Fibroblast of mammary gland (primary cell): ENCODE data around the gene CCR5AS.

Experiments used
- DNase-seq: peaks from one replicate; pipeline ENCODE4 v3.0.0-alpha.2; 2010; ENCODE audit warnings: low read depth
- H3K4me3 ChIP-seq: 2 replicates; pipeline ENCODE4 v1.5.1; 2011; ENCODE audit warnings: low read depth, mild to moderate bottlenecking, low read length, moderate library complexity; ENCODE audit not compliant: control insufficient read depth
- TF ChIP-seq, protein P1 (sequence below): conservative IDR thresholded peaks from 2 replicates; pipeline ENCODE4 v1.5.1; 2011; ENCODE audit warnings: low read depth, low read length, inconsistent platforms; ENCODE audit not compliant: control insufficient read depth, insufficient read depth

The CCR5AS gene

DNA sequence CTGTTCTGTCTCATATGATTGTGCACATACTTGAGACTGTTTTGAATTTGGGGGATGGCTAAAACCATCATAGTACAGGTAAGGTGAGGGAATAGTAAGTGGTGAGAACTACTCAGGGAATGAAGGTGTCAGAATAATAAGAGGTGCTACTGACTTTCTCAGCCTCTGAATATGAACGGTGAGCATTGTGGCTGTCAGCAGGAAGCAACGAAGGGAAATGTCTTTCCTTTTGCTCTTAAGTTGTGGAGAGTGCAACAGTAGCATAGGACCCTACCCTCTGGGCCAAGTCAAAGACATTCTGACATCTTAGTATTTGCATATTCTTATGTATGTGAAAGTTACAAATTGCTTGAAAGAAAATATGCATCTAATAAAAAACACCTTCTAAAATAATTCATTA, 31.1 kb downstream of the CCR5AS start:
- TF ChIP-seq, protein P1, sequence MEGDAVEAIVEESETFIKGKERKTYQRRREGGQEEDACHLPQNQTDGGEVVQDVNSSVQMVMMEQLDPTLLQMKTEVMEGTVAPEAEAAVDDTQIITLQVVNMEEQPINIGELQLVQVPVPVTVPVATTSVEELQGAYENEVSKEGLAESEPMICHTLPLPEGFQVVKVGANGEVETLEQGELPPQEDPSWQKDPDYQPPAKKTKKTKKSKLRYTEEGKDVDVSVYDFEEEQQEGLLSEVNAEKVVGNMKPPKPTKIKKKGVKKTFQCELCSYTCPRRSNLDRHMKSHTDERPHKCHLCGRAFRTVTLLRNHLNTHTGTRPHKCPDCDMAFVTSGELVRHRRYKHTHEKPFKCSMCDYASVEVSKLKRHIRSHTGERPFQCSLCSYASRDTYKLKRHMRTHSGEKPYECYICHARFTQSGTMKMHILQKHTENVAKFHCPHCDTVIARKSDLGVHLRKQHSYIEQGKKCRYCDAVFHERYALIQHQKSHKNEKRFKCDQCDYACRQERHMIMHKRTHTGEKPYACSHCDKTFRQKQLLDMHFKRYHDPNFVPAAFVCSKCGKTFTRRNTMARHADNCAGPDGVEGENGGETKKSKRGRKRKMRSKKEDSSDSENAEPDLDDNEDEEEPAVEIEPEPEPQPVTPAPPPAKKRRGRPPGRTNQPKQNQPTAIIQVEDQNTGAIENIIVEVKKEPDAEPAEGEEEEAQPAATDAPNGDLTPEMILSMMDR: no peak
- H3K4me3 ChIP-seq: no peak overlapping the region
- no peak for DNase-seq

DNA sequence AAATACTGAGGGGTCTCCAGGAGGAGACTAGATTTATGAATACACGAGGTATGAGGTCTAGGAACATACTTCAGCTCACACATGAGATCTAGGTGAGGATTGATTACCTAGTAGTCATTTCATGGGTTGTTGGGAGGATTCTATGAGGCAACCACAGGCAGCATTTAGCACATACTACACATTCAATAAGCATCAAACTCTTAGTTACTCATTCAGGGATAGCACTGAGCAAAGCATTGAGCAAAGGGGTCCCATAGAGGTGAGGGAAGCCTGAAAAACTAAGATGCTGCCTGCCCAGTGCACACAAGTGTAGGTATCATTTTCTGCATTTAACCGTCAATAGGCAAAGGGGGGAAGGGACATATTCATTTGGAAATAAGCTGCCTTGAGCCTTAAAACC, 31.6 kb downstream of the CCR5AS start:
- no peak for DNase-seq

DNA sequence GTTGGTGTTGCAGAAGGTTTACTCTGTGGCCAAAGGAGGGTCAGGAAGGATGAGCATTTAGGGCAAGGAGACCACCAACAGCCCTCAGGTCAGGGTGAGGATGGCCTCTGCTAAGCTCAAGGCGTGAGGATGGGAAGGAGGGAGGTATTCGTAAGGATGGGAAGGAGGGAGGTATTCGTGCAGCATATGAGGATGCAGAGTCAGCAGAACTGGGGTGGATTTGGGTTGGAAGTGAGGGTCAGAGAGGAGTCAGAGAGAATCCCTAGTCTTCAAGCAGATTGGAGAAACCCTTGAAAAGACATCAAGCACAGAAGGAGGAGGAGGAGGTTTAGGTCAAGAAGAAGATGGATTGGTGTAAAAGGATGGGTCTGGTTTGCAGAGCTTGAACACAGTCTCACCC, 32.1 kb downstream of the CCR5AS start:
- TF ChIP-seq, protein P1: no peak
- DNase-seq: no peak
- H3K4me3 ChIP-seq: no peak overlapping the region

More for the DNA sequence above, 31.6 kb downstream of the CCR5AS start:
- no peak overlapping the region for H3K4me3 ChIP-seq
- TF ChIP-seq, protein P1: no peak

DNA sequence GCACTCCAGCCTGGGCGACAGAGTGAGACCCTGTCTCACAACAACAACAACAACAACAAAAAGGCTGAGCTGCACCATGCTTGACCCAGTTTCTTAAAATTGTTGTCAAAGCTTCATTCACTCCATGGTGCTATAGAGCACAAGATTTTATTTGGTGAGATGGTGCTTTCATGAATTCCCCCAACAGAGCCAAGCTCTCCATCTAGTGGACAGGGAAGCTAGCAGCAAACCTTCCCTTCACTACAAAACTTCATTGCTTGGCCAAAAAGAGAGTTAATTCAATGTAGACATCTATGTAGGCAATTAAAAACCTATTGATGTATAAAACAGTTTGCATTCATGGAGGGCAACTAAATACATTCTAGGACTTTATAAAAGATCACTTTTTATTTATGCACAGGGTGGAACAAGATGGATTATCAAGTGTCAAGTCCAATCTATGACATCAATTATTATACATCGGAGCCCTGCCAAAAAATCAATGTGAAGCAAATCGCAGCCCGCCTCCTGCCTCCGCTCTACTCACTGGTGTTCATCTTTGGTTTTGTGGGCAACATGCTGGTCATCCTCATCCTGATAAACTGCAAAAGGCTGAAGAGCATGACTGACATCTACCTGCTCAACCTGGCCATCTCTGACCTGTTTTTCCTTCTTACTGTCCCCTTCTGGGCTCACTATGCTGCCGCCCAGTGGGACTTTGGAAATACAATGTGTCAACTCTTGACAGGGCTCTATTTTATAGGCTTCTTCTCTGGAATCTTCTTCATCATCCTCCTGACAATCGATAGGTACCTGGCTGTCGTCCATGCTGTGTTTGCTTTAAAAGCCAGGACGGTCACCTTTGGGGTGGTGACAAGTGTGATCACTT, 34.1 kb downstream of the CCR5AS start:
- H3K4me3 ChIP-seq: no peak overlapping the region
- TF ChIP-seq, protein P1: peak; percentile 67
- DNase-seq: peak; percentile 37

DNA sequence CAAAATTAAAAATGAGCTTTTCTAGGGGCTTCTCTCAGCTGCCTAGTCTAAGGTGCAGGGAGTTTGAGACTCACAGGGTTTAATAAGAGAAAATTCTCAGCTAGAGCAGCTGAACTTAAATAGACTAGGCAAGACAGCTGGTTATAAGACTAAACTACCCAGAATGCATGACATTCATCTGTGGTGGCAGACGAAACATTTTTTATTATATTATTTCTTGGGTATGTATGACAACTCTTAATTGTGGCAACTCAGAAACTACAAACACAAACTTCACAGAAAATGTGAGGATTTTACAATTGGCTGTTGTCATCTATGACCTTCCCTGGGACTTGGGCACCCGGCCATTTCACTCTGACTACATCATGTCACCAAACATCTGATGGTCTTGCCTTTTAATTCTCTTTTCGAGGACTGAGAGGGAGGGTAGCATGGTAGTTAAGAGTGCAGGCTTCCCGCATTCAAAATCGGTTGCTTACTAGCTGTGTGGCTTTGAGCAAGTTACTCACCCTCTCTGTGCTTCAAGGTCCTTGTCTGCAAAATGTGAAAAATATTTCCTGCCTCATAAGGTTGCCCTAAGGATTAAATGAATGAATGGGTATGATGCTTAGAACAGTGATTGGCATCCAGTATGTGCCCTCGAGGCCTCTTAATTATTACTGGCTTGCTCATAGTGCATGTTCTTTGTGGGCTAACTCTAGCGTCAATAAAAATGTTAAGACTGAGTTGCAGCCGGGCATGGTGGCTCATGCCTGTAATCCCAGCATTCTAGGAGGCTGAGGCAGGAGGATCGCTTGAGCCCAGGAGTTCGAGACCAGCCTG, 35.1 kb downstream of the CCR5AS start:
- no peak for DNase-seq
- TF ChIP-seq, protein P1: no peak
- H3K4me3 ChIP-seq: no peak overlapping the region

DNA sequence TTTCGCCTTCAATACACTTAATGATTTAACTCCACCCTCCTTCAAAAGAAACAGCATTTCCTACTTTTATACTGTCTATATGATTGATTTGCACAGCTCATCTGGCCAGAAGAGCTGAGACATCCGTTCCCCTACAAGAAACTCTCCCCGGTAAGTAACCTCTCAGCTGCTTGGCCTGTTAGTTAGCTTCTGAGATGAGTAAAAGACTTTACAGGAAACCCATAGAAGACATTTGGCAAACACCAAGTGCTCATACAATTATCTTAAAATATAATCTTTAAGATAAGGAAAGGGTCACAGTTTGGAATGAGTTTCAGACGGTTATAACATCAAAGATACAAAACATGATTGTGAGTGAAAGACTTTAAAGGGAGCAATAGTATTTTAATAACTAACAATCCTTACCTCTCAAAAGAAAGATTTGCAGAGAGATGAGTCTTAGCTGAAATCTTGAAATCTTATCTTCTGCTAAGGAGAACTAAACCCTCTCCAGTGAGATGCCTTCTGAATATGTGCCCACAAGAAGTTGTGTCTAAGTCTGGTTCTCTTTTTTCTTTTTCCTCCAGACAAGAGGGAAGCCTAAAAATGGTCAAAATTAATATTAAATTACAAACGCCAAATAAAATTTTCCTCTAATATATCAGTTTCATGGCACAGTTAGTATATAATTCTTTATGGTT, 35.9 kb downstream of the CCR5AS start, which contains the start of gene CCR5:
Gene CCR5 (plus strand): TSS at position 108 of the 680 bp plus-strand sequence. CDS start 1,957 bp downstream, outside the sequence.
- TF ChIP-seq, protein P1: no peak
- DNase-seq: no peak
- no peak within 1 kb of the TSS for H3K4me3 ChIP-seq
